IPS-15b (cell line): ENCODE results near the gene BMP7.

Experiments
- H3K27me3 ChIP-seq: one replicate; pipeline ENCODE4 v1.6.1; 2013; ENCODE audit warnings: low read length; ENCODE audit not compliant: control insufficient read depth, insufficient read depth
- H3K36me3 ChIP-seq: one replicate; pipeline ENCODE4 v1.6.1; 2013; ENCODE audit warnings: low read length; ENCODE audit not compliant: control insufficient read depth, insufficient read depth
- H3K4me1 ChIP-seq: one replicate; pipeline ENCODE4 v1.6.1; 2013; ENCODE audit warnings: mild to moderate bottlenecking, low read length; ENCODE audit not compliant: control insufficient read depth, insufficient read depth
- H3K4me3 ChIP-seq: one replicate; pipeline ENCODE4 v1.5.1; 2013; ENCODE audit warnings: low read depth, low read length
- H3K9ac ChIP-seq: one replicate; pipeline ENCODE4 v1.6.1; 2013; ENCODE audit warnings: low read depth, mild to moderate bottlenecking, low read length
- H3K9me3 ChIP-seq: one replicate; pipeline ENCODE4 v1.6.1; 2013; ENCODE audit warnings: mild to moderate bottlenecking, low read length; ENCODE audit not compliant: control insufficient read depth, insufficient read depth

The BMP7 gene

DNA sequence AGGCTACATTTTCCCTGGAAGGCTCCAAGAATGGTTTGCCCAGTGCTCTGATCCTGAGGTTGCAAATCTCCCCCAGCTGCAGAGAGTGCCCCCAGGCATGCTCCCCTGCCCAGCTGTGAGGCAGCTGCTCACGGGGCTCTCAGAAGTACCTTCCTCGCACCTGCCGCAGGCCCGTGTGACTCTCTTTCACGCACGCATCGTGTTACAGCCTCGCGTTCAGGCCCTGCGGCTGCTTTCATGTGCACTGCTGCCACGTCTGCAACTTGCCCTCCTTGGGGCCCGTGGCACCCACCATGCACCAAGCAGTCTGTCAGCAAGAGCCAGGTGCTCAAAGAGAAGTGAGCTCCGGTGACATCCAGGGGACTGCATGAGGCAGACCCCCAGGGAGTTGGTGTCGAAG lies 34.6 kb upstream of the BMP7 start:
- H3K27me3 ChIP-seq = peaks cover 2% of the 10 kb centered on the region

DNA sequence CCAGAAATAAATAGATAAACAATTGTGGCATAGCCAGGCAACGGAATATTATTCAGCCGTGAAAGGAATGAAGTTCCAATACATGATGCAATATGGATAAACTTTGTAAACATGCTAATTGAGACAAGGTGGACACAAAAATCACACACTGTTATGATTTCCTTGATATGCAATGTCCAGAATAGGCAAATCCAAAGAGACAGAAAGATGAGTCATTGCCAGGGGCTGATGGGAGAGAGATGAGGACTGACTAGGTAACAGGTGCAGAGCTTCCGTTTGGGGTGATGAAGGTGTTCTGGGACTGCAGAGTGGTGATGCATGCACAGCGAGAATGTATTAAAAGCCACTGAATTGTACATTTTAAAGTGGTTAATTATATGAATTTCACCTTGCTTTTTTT lies 32.0 kb upstream of the BMP7 start:
- no peaks in the 10 kb centered on the region for H3K4me1 ChIP-seq
- H3K27me3 ChIP-seq = peaks cover 2% of the 10 kb centered on the region
- H3K4me3 ChIP-seq = no peak overlapping the region
- no peaks in the 10 kb centered on the region for H3K9me3 ChIP-seq
- no peaks in the 10 kb centered on the region for H3K36me3 ChIP-seq
- no peak overlapping the region for H3K9ac ChIP-seq

More for the DNA sequence above, 34.6 kb upstream of the BMP7 start:
- Histone ChIP-seq H3K36me3 (no peaks in the 10 kb centered on the region), H3K9me3 (no peaks in the 10 kb centered on the region), H3K9ac (no peak overlapping the region), H3K4me3 (no peak overlapping the region), H3K4me1 (no peaks in the 10 kb centered on the region)

DNA sequence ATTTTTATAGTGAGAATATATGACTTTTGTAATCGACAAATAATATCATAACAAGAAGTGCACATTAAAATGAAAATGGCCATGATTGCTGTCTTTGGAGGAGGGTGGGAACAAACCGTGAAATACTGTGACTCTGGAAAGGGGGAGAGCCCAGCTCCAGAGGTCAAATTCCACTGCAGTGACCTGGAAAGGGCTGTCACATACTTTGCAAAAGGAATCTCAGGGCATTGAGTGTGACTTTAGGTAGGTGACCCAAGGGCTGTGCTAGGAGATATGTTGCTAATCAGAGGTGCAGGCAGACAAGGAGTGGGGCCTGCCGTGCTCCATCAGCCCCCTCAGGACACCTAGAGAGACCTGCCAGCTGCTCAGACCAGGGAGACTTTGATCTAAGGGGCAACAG lies 28.1 kb upstream of the BMP7 start:
- no peaks in the 10 kb centered on the region for H3K27me3 ChIP-seq
- no peak overlapping the region for H3K4me3 ChIP-seq
- no peaks in the 10 kb centered on the region for H3K4me1 ChIP-seq

DNA sequence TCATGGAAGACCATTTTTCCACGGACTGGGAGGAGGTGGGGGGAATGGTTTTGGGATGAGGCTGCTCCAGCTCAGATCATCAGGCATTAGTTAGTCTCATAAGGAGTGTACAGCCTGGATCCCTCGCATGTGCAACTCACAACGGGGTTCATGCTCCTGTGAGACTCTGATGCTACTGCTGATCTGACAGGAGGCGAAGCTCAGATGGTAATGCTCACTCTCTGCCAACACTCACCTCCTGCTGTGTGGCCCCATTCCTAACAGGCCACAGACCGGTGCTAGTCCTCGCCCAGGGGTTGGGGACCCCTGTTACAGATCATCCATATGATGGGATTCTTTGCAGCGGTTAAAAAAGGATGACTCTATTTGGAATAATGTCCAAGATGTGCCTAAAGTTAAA lies 27.6 kb upstream of the BMP7 start:
- Histone ChIP-seq H3K27me3 (no peaks in the 10 kb centered on the region), H3K4me3 (no peak overlapping the region), H3K9ac (no peak overlapping the region), H3K9me3 (no peaks in the 10 kb centered on the region), H3K36me3 (no peaks in the 10 kb centered on the region), H3K4me1 (no peaks in the 10 kb centered on the region)

More for the DNA sequence above, 28.1 kb upstream of the BMP7 start:
- H3K36me3 ChIP-seq = no peaks in the 10 kb centered on the region
- no peak overlapping the region for H3K9ac ChIP-seq
- H3K9me3 ChIP-seq = no peaks in the 10 kb centered on the region

GRCh38 chr20:57292611-57293010 lies 26.2 kb upstream of the BMP7 start:
- Histone ChIP-seq H3K4me1 (no peaks in the 10 kb centered on the region), H3K9ac (no peak overlapping the region), H3K9me3 (no peaks in the 10 kb centered on the region), H3K36me3 (no peaks in the 10 kb centered on the region), H3K27me3 (peaks cover 2% of the 10 kb centered on the region), H3K4me3 (no peak overlapping the region)

DNA sequence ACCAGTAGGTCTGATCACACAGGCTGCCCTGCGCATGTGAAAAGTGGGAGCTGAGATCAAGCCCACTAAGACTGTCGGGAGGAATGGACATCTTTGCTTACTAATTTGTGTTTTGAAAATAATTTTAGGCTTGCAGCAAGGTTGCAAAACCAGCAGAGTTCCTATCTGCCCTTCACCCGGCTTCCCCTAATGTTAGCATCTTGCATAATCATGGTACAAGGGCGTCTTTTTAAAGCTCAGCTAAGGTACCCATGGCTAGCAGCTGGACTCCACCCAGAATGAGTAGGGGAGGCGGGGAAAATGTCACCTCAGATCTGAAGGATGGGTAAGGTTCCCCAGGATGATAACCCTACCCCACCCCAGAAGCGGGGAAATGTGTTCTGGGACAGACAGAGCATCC lies 25.3 kb upstream of the BMP7 start:
- Histone ChIP-seq H3K9me3 (no peaks in the 10 kb centered on the region), H3K36me3 (no peaks in the 10 kb centered on the region), H3K4me3 (no peak overlapping the region), H3K27me3 (peaks cover 2% of the 10 kb centered on the region), H3K9ac (no peak overlapping the region), H3K4me1 (no peaks in the 10 kb centered on the region)

- Histone ChIP-seq H3K27me3 (peaks cover 2% of the 10 kb centered on the region), H3K36me3 (no peaks in the 10 kb centered on the region), H3K9me3 (no peaks in the 10 kb centered on the region), H3K9ac (no peak overlapping the region), H3K4me3 (no peak overlapping the region), H3K4me1 (no peaks in the 10 kb centered on the region)
Measured at GRCh38 chr20:57291003-57291402, 24.6 kb upstream of the BMP7 start.

DNA sequence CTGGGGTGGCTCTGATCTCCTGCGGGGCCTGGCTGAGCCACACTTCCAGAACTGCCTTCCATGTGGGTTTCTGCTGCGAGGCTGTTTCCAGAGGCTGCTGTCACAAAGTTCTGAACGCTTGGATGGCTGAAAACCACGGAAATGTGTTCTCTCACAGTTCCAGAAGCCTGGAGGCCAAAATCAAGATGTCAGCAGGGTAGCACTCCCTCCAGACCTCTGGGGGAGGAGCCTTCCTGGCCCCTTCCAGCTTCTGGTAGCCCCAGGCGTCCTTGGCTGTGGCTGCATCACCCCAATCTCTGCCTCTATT lies 23.7 kb upstream of the BMP7 start:
- Histone ChIP-seq H3K9me3 (no peaks in the 10 kb centered on the region), H3K27me3 (peaks cover 2% of the 10 kb centered on the region), H3K9ac (no peak overlapping the region), H3K36me3 (no peaks in the 10 kb centered on the region), H3K4me1 (no peaks in the 10 kb centered on the region), H3K4me3 (no peak overlapping the region)

- peaks cover 2% of the 10 kb centered on the region for H3K27me3 ChIP-seq
- no peak overlapping the region for H3K9ac ChIP-seq
- no peaks in the 10 kb centered on the region for H3K9me3 ChIP-seq
- H3K36me3 ChIP-seq = no peaks in the 10 kb centered on the region
- H3K4me3 ChIP-seq = no peak overlapping the region
- no peaks in the 10 kb centered on the region for H3K4me1 ChIP-seq
Measured at GRCh38 chr20:57289391-57290177, 23.1 kb upstream of the BMP7 start.

DNA sequence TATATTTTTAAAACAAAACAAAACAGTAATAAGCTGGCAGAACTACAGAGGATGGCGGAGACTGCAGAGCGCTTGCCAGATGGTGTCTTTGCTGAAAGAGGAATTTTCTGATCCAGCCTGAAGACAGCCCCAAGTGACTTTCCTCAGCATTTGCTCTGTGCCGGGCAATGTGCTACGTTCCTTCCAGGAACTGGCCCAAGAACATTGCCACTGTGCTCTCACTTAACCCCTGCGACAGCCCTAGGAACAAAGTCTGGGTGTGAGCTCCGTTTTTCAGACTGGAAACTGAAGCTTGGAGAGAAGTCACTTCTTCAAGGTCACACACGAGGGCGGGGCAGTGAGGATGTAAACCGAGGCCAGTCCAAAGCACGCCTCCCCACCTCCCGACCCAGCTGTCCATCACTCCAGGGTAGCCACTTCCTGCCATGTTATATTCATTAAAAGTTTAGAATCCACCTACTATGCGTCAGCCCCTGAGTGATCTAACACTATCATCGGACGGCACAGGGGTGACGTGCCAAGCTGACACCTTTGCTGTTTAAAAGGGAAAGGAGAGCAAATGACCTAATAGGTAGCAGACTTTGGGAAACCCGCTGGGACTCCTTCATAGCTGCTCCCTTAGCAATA lies 22.3 kb upstream of the BMP7 start:
- H3K9ac ChIP-seq = no peak overlapping the region
- no peak overlapping the region for H3K4me3 ChIP-seq
- no peaks in the 10 kb centered on the region for H3K4me1 ChIP-seq
- no peaks in the 10 kb centered on the region for H3K36me3 ChIP-seq
- H3K9me3 ChIP-seq = no peaks in the 10 kb centered on the region
- H3K27me3 ChIP-seq = peaks cover 2% of the 10 kb centered on the region

- H3K9ac ChIP-seq = no peak overlapping the region
- no peaks in the 10 kb centered on the region for H3K36me3 ChIP-seq
- no peaks in the 10 kb centered on the region for H3K9me3 ChIP-seq
- no peaks in the 10 kb centered on the region for H3K4me1 ChIP-seq
- H3K4me3 ChIP-seq = no peak overlapping the region
- H3K27me3 ChIP-seq = peaks cover 2% of the 10 kb centered on the region
Measured at GRCh38 chr20:57287901-57288300, 21.5 kb upstream of the BMP7 start.
